Calu3 (cell line): ENCODE results near the gene PWWP2A. TPM values are rescaled to one million over a fixed set of nuclear protein-coding genes. Genes with fewer than 3 reads are reported as not detected.
"Not testable (repeated sequence)": the region's sequence is repeated elsewhere in the genome, so short reads cannot be mapped to it uniquely, and the experiment has no call there.

Experiments
- BruUV-seq: library from RNA; stranded (reverse); fragments of 400-500 nt; replicated peaks from 2 replicates; lab custom pipeline; 2021; lab: Mats Ljungman, UMichigan
- CTCF ChIA-PET: fragments of 300-600 bp; sonication (Branson Sonifier 250); formaldehyde crosslinking; loops from one replicate; lab custom pipeline; 2022; ENCODE audit warnings: antibody characterized with exemption; lab: Charles Lee
- DNase-seq: peaks from one replicate; pipeline ENCODE4 v3.0.0; 2022
- H3K27ac Mint-ChIP-seq: one replicate; pipeline ENCODE4 v1.8.0; 2022; ENCODE audit warnings: mixed read lengths; ENCODE audit not compliant: unreplicated experiment
- H3K27me3 Mint-ChIP-seq: one replicate; pipeline ENCODE4 v1.8.0; 2022; ENCODE audit warnings: mixed read lengths; ENCODE audit not compliant: unreplicated experiment
- H3K36me3 Mint-ChIP-seq: one replicate; pipeline ENCODE4 v1.8.0; 2022; ENCODE audit warnings: mild to moderate bottlenecking, moderate library complexity, mixed read lengths; ENCODE audit not compliant: insufficient read depth, unreplicated experiment
- H3K4me1 Mint-ChIP-seq: one replicate; pipeline ENCODE4 v1.8.0; 2022; ENCODE audit warnings: mild to moderate bottlenecking, low read depth, mixed read lengths; ENCODE audit not compliant: unreplicated experiment
- H3K4me3 Mint-ChIP-seq: one replicate; pipeline ENCODE4 v1.8.0; 2022; ENCODE audit warnings: mild to moderate bottlenecking, low read depth, moderate library complexity, mixed read lengths; ENCODE audit not compliant: unreplicated experiment
- H3K9me3 Mint-ChIP-seq: one replicate; pipeline ENCODE4 v1.8.0; 2022; ENCODE audit warnings: low read depth, mixed read lengths; ENCODE audit not compliant: unreplicated experiment
- intact Hi-C: fragments of 100-400 bp; cut with micrococcal nuclease; formaldehyde crosslinking; loops from one replicate; pipeline ENCODE4 v1.10.0; 2022; ENCODE audit not compliant: unreplicated experiment
- total RNA-seq: library from RNA; stranded (reverse); gene quantifications from 2 replicates; pipeline ENCODE4 v1.2.3, GENCODE V29; 2022
- TF ChIP-seq, protein P1 (sequence below): fragments of 200-600 bp; IDR thresholded peaks from one replicate; pipeline ENCODE4 v1.8.0; 2022; ENCODE audit warnings: antibody characterized with exemption; ENCODE audit not compliant: unreplicated experiment

PWWP2A gene
- total RNA-seq, 1 experiment from 2014 or later, result 36.4 TPM

DNA sequence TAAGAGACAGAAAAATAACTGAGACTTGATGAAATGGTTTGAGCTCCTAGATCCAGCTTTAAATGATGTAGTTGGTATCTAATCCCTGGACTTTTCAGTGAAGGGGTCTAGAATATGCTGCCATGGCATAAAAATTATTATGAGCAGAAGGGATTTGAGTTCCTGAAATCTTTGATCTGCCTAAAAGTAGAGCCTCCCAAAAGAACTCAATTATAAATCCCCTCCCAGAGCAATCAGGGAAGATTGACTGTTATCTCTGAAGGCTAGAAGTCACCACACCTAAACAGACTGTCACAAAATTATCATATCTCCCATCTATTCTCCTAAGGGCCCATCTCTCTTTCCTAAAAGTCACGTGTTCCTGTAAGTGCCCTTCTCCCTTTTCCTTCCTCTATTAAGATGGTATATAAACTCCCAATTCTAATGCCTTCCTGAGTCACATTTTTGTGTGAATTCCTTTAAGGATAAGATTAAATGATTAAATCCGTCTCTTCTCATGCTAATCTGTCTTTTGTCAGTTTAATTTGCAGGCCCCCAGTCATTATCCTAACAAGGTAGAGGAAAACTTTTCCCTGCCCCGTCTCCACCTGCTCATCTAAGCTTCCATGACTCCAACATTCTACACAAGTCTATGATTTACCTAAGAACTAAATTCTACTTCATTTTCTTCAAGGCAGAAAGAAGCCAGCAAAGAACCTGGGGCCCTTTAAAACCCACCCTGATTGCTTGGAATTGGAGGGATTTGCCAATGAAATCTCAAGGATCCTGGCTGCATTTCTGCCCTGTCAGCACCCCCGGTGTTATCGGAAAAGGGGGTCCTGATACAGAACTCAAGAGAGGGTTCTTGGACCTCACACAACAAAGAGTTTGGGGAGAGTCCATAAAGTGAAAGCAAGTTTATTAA, 47.1 kb upstream of the PWWP2A start:
- CTCF ChIA-PET, result interaction anchor here (0.8 to 1.7 kb wide), 6 partner anchors 9 to 47 kb away, joined by 3 to 5 read pairs (median 4); partner anchors contain the start of gene PWWP2A
- TF ChIP-seq, protein P1, sequence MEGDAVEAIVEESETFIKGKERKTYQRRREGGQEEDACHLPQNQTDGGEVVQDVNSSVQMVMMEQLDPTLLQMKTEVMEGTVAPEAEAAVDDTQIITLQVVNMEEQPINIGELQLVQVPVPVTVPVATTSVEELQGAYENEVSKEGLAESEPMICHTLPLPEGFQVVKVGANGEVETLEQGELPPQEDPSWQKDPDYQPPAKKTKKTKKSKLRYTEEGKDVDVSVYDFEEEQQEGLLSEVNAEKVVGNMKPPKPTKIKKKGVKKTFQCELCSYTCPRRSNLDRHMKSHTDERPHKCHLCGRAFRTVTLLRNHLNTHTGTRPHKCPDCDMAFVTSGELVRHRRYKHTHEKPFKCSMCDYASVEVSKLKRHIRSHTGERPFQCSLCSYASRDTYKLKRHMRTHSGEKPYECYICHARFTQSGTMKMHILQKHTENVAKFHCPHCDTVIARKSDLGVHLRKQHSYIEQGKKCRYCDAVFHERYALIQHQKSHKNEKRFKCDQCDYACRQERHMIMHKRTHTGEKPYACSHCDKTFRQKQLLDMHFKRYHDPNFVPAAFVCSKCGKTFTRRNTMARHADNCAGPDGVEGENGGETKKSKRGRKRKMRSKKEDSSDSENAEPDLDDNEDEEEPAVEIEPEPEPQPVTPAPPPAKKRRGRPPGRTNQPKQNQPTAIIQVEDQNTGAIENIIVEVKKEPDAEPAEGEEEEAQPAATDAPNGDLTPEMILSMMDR, result no peak
- BruUV-seq, result no TSS peak
- no peaks in the 10 kb centered on the region for H3K27me3 Mint-ChIP-seq
- no peaks in the 10 kb centered on the region for H3K9me3 Mint-ChIP-seq
- peak overlapping the region; percentile 92 for H3K27ac Mint-ChIP-seq
- DNase-seq, result no peak
- peaks cover 11% of the 10 kb centered on the region for H3K36me3 Mint-ChIP-seq
- intact Hi-C loops, result no loop called here
- peak overlapping the region; percentile 60 for H3K4me3 Mint-ChIP-seq
- peaks cover 37% of the 10 kb centered on the region for H3K4me1 Mint-ChIP-seq

DNA sequence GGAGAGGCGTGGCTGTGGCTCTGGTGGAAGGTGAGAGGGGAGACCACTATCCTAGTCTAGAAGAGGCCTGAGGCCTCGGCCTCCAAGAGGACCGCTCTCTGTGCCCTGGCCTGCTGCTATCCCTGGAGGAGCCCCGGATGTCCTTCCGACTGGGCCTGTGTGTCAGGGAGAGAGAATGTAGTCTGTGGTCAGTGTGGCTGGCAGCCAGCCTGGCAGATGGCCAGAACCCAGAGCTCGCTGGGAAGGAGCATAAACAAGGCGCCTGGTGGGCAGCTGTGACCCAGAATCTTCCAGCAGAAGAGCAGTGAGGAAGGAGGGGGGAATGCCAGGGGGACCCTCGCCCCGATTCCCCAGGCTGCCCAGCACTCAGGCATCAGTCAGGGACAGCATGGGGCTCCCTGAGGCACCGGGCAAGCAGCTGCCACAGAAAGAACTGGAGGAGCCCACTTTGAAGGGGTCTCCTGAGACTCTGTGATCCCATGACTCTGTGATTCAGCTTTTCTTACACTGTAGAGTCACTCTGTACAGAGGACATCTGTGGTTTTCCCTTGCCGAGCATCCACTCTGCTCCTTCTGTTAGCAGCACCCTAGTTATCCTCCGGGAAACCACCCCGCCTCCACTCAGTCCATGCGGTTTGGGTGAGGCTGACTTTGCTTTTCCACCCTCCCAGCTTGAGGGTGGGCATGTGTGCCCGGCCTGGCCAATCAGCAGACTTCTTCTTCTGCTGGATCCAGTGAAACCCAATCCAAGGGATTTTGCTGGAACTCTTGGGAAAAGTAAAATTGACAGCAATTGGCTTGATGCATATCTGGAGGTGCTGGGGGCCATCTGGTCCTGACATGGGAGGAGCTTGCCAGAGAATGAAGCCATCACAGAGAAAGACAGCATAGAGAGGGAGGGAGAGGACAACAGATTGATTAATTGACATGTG, 46.2 kb upstream of the PWWP2A start:
- Mint-ChIP-seq H3K4me3 (peak overlapping the region; percentile 60), H3K9me3 (no peaks in the 10 kb centered on the region), H3K27me3 (no peaks in the 10 kb centered on the region), H3K36me3 (peaks cover 11% of the 10 kb centered on the region), H3K27ac (peak overlapping the region; percentile 92), H3K4me1 (peaks cover 39% of the 10 kb centered on the region)
- no TSS peak for BruUV-seq
- TF ChIP-seq, protein P1, result no peak
- DNase-seq, result peak; percentile 96
- intact Hi-C loops, result loop anchor here (1.0 kb wide), 1 partner anchor 46 kb away; the partner anchor contains the start of gene PWWP2A
- CTCF ChIA-PET, result interaction anchor here (0.8 to 1.7 kb wide), 6 partner anchors 9 to 46 kb away, joined by 3 to 5 read pairs (median 4); partner anchors contain the start of gene PWWP2A

DNA sequence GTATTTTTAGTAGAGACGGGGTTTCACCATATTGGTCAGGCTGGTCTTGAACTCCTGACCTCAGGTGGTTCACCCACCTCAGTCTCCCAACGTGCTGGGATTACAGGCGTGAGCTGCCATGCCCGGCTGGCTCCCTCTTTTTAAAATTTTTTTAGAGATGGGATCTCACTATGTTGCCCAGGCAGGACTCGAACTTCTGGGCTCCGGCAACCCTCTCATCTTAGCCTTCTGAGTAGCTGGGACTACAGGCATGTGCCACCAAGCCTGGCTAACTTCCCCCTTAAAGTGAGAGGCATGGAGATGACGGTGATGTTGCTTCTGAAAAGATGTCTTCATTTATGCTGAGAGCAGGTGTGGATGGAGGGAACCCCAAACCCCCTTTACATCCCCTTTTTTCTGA, 43.7 kb upstream of the PWWP2A start:
- intact Hi-C loops, result no loop called here
- Mint-ChIP-seq H3K4me1 (peaks cover 43% of the 10 kb centered on the region), H3K27ac (no peak overlapping the region), H3K36me3 (peaks cover 11% of the 10 kb centered on the region), H3K27me3 (no peaks in the 10 kb centered on the region), H3K9me3 (no peaks in the 10 kb centered on the region), H3K4me3 (no peak overlapping the region)
- CTCF ChIA-PET, result no interaction called here
- no TSS peak for BruUV-seq
- TF ChIP-seq, protein P1, result no peak
- DNase-seq, result no peak

DNA sequence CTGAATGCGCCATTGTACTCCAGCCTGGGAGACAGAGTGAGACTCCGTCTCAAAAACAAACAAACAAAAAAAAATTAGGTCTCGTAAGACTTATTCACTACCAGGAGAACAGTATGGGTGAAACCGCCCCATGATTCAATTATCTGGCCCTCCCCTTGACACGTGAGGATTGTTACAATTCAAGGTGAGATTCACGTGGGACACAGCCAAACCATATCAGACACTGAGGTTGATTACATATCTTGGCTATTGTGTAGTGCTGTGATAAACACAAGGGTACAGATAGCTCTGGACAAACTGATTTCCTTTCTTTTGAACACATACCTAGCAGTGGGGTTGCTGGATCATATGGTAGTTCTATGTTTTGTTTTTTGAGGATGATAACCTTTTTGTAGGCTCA, 42.4 kb upstream of the PWWP2A start:
- no peak for DNase-seq
- no TSS peak for BruUV-seq
- no peaks in the 10 kb centered on the region for H3K27me3 Mint-ChIP-seq
- peaks cover 31% of the 10 kb centered on the region for H3K4me1 Mint-ChIP-seq
- H3K9me3 Mint-ChIP-seq, result no peaks in the 10 kb centered on the region
- peaks cover 11% of the 10 kb centered on the region for H3K36me3 Mint-ChIP-seq
- TF ChIP-seq, protein P1, result no peak
- H3K27ac Mint-ChIP-seq, result no peak overlapping the region
- intact Hi-C loops, result no loop called here
- CTCF ChIA-PET, result no interaction called here
- H3K4me3 Mint-ChIP-seq, result no peak overlapping the region

DNA sequence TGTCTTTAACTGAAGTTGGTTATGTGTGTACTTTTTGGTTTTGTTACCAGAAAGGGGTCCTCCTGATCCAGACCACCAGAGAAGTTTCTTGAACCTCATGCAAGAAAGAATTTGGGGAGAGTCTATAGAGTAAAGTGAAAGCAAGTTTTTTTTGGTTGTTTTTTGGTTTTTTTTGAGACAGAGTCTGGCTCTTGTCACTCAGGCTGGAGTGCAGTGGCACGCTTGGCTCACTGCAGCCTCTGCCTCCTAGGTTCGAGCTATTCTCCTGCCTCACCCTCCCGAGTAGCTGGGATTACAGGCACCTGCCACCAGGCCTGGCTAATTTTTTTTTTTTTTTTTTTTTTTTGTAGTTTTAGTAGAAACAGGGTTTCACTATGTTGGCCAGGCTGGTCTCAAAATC, 41.6 kb upstream of the PWWP2A start:
- H3K27me3 Mint-ChIP-seq, H3K9me3 Mint-ChIP-seq, intact Hi-C loops, DNase-seq, H3K27ac Mint-ChIP-seq, BruUV-seq, H3K4me3 Mint-ChIP-seq: not testable (repeated sequence)
- CTCF ChIA-PET, result interaction anchor here (0.6 kb wide), 1 partner anchor 22 kb away, joined by 3 read pairs; no protein-coding TSS in a partner anchor
- Mint-ChIP-seq H3K4me1 (peaks cover 24% of the 10 kb centered on the region), H3K36me3 (peaks cover 10% of the 10 kb centered on the region)
